Fibroblast of upper back skin (primary cell): ENCODE measurements around the gene GSTM4.
"Not testable (repeated sequence)": the region's sequence is repeated elsewhere in the genome, so short reads cannot be mapped to it uniquely, and the experiment has no call there.

Experiments used
- DNase-seq: peaks from one replicate; pipeline ENCODE4 v3.0.0-alpha.2; 2013

Gene GSTM4

GRCh38 chr1:109669246-109669948, 13.5 kb downstream of the GSTM4 start:
- no peak for DNase-seq

DNA sequence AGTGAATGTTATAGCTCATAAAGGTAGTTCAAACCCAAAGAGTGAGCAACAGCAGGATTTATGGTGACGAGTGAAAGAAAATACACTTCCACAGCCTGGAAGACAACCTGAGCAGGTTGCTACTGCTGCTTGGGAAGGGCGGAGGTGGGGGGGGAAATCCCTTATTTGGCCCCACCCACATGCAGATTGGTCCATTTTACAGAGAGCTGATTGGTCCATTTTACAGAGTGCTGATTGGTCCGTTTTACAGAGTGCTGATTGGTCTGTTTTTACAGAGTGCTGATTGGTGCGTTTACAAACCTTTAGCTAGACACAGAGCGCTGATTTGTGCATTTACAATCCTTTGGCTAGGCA, 14.0 kb downstream of the GSTM4 start:
- DNase-seq = not testable (repeated sequence)

GRCh38 chr1:109671067-109671466, 15.2 kb downstream of the GSTM4 start:
- no peak for DNase-seq

- DNase-seq = not testable (repeated sequence)
Observed at GRCh38 chr1:109673861-109674260, 18.0 kb downstream of the GSTM4 start.

GRCh38 chr1:109676683-109677381, 20.9 kb downstream of the GSTM4 start:
- not testable (repeated sequence) for DNase-seq

DNA sequence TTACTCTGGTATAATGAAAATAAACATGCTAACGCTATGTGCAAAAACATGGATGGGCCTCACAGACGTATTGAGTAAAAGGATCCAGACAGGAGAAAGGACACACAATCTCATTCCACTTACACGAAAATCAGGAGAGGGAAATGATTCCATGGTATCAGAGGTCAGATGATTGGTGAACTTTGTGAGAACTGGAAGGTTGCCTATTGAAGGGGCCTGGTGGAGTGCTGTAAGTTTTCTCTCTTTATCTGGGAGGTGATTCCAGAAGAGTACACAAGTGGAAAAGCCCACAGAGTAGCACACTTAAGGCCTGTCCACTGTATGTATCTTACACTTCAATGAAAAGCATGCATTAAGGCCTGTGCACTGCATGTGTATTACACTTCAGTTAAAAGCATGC, 21.6 kb downstream of the GSTM4 start:
- DNase-seq = no peak

DNA sequence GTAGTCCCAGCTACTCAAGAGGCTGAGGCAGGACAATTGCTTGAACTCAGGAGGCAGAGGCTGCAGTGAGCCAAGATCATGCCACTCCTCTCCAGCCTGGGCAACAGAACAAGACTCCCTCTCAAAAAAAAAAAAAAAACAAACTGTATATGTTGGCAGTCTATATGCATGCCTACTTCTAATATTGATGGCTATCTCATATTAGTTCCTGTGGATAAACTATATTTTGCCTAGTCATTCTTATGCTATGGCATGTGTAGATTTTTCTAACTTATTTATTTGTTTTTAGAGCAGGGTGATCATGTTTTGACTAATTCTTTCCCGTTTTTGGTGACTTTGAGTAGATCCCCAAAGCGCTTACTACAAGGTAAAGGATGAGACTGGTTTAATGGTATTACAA, 22.7 kb downstream of the GSTM4 start:
- not testable (repeated sequence) for DNase-seq

DNA sequence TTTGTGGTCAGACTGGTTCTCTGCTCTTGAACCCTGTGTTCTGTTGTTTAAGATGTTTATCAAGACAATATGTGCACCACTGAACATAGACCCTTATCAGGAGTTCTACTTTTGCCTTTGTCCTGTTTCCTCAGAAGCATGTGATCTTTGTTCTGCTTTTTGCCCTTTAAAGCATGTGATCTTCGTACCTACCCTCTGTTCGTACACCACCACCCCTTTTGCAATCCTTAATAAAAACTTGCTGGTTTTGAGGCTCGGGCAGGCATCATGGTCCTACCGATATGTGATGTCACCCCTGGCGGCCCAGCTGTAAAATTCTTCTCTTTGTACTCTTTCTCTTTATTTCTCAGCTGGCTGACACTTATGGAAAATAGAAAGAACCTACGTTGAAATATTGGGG, 28.9 kb downstream of the GSTM4 start:
- not testable (repeated sequence) for DNase-seq

- not testable (repeated sequence) for DNase-seq
Observed at GRCh38 chr1:109685399-109685798, 29.5 kb downstream of the GSTM4 start.

GRCh38 chr1:109685890-109686289, 30.0 kb downstream of the GSTM4 start:
- not testable (repeated sequence) for DNase-seq

DNA sequence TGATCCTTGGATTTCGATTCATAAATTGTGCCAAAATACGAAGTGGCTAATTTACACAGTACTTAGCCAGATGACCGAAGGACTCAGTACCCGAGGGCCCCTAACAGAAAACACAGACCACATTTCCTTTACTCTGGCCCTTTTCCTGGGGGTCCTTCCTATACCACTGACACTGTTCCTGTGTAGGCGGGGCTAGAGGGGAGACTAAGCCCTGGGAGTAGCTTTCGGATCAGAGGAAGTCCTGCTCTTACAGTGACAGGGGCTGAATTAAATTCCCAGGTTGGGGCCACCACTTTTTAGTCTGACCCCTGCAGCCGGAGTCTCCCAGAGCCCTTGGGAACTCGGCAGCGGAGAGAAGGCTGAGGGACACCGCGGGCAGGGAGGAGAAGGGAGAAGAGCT, 31.2 kb downstream of the GSTM4 start:
- not testable (repeated sequence) for DNase-seq

DNA sequence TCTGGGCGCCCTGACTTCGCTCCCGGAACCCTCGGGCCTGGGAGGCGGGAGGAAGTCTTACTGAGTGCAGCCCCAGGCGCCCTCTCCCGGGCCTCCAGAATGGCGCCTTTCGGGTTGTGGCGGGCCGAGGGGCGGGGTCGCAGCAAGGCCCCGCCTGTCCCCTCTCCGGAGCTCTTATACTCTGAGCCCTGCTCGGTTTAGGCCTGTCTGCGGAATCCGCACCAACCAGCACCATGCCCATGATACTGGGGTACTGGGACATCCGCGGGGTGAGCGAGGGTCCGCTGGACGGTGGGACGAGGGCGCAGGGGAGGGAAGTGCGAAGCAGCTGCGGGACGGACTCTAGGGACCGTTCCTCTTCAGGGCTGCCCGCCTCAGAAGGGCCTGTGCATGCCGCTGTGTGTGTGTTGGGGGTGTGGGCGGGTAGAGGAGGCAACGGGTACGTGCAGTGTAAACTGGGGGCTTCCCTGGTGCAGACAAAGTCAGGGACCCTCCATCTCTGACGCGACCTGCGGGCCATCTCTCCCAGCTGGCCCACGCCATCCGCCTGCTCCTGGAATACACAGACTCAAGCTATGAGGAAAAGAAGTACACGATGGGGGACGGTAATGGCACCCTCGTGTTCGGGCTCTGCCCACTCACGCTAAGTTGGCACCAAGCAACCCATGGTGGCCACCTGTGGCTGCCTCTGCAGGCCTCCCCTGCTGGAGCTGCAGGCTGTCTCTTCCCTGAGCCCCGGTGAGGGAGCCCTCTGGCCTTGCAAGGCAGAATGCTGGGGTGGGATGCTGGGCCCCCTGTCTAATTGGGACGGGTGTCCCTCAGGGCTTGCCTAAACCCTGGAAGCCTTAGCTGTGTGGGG, 32.0 kb downstream of the GSTM4 start, which contains the start of gene GSTM1:
TSS of gene GSTM1 (plus strand) at position 177 of the 859 bp plus-strand sequence. CDS start at position 234, 57 bp downstream.
- peak; percentile 75 for DNase-seq

DNA sequence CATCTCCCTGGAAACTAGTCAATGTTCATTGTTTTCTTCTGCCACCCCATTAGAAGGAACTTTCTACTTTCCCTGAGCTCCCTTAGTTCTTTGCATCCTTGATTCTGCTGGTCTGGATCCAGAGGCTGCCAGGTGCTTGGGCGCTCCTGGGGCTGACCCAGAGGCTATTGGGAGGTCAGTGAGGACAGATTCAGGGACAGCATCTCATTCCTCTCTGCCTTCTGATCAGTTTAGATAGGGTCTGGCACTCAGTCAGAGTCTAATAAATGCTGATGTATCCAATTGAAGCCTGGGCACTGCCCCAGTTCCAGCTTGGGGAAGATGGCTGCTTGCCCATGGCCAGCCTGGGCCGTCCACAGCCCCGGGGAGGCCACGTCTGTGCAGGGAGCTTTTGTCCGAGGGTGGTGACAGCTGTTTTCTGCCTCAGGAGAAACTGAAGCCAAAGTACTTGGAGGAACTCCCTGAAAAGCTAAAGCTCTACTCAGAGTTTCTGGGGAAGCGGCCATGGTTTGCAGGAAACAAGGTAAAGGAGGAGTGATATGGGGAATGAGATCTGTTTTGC, 34.0 kb downstream of the GSTM4 start:
- no peak for DNase-seq

GRCh38 chr1:109691759-109692158, 35.9 kb downstream of the GSTM4 start:
- DNase-seq = no peak

GRCh38 chr1:109694400-109694799, 38.5 kb downstream of the GSTM4 start:
- DNase-seq = not testable (repeated sequence)

- DNase-seq = not testable (repeated sequence)
Observed at GRCh38 chr1:109695138-109695537, 39.2 kb downstream of the GSTM4 start.

- no peak for DNase-seq
Observed at GRCh38 chr1:109697066-109697465, 41.2 kb downstream of the GSTM4 start.

DNA sequence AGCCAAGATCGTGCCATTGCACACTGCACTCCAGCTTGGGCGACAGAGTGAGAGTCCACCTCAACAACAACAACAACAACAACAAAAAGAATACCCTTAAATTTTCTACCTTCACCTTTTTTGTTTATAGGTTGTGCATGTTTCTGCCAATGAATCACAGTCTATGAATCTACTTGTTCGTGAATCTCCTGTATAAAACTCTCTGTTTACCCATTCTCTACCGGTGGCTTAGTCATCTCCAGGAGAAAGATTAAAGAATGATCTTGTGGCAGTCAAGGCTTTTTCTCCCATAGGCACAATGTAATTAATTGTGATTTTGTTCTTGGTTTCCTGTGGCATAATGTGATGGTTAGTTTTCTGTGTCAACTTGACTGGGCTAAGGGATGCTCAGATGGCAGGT, 42.0 kb downstream of the GSTM4 start:
- DNase-seq = not testable (repeated sequence)

- DNase-seq = not testable (repeated sequence)
Observed at GRCh38 chr1:109702940-109703339, 47.0 kb downstream of the GSTM4 start.

DNA sequence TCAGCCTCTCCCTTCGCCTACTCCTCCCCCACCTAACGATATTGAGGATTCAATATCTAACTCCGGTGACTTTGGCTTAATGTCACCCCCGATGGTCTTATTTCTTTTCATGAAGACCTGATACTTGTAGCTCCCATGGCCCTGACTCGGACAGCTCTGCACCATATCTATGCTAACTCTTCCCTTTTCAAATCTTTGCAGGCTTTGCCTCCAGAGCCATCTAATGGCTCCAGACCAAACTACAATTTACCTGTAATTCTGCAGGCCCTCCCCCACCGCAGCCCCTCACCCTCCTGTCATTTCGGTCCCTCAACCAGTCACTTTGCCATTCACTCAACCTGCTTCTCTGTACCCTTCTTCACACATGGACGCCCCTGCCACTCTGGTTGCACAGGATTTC, 48.3 kb downstream of the GSTM4 start:
- no peak for DNase-seq

DNA sequence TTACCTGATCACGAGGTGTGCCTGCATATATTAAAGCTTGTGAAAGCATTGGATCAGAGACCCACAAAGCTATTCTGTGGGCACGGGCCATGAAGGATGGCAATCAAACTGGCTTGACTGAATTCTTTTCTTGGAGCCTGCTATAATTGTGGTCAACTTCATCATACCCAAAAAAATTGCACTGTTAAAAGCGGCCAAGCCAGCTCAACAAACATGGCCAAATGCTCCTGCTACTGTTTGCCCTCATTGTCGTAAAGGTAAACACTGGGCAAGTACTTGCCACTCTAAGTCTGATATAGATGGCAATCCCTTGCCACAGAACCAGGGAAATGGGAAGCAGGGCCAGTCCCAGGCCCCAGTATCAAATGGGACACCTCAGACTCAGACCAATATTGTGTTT, 49.5 kb downstream of the GSTM4 start:
- no peak for DNase-seq

DNA sequence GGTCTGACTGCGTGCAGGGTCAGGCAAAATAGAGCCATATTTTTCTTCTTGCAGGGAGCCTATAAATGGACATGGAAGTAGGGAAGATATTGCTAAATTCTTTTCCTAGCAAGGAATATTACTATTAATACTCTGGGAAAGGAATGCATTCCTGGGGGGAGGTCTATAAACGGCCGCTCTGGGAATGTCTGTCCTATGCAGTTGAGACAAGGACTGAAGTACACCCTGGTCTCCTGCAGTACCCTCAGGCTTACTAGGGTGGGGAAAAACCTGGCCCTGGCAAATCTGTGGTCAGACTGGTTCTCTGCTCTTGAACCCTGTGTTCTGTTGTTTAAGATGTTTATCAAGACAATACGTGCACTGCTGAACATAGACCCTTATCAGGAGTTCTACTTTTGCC, 53.0 kb downstream of the GSTM4 start:
- not testable (repeated sequence) for DNase-seq

DNA sequence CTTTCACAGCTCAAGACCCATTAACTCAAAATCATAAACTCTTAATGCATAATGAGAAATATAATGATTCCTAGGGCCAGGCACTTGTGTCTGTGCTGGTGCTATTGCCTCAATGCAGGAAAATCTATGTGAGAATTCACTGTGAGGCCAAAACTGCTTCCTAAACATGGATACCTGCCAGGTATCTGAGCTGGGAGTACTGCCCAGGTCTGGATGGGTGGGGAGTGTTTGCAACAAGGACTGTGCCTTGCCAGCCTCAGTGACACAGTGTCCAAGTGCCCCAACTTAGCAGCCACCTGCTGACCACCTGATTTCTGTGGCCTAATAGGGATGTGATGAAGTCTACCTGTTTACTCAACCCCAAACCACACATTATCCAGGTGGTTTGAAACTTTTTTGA, 53.9 kb downstream of the GSTM4 start:
- not testable (repeated sequence) for DNase-seq
